ENCODE results near the gene GUCY2D.

- TF ChIP-seq CTCF (IDR thresholded peaks at IDR 0.05) = no peak
- no peak for TF ChIP-seq POLR2A (IDR thresholded peaks at IDR 0.05)
- TF ChIP-seq POLR2AphosphoS5 (IDR thresholded peaks at IDR 0.05) = no peak
- TF ChIP-seq EP300 (IDR thresholded peaks at IDR 0.05) = no peak
Observed at GRCh38 chr17:7982173-7982572, 20.2 kb upstream of the GUCY2D start.
